Osteocyte (in vitro differentiated cells): ENCODE results near the gene FRMD4B. TPM values are rescaled to one million over a fixed set of nuclear protein-coding genes. Genes with fewer than 3 reads are reported as not detected.

ENCODE experiments used
- DNase-seq: peaks from one replicate; pipeline ENCODE4 v3.0.0; 2021; ENCODE audit warnings: mixed read lengths; ENCODE audit not compliant: unreplicated experiment; ENCODE audit errors: extremely low spot score
- H3K27ac Mint-ChIP-seq: one replicate; pipeline ENCODE4 v1.8.0; 2021; ENCODE audit warnings: mild to moderate bottlenecking, mixed read lengths; ENCODE audit not compliant: unreplicated experiment
- H3K27me3 Mint-ChIP-seq: one replicate; pipeline ENCODE4 v1.8.0; 2021; ENCODE audit warnings: mixed read lengths; ENCODE audit not compliant: unreplicated experiment
- H3K36me3 Mint-ChIP-seq: one replicate; pipeline ENCODE4 v1.8.0; 2021; ENCODE audit warnings: mixed read lengths; ENCODE audit not compliant: unreplicated experiment
- H3K4me1 Mint-ChIP-seq: one replicate; pipeline ENCODE4 v1.8.0; 2021; ENCODE audit warnings: mixed read lengths; ENCODE audit not compliant: unreplicated experiment
- H3K4me3 Mint-ChIP-seq: one replicate; pipeline ENCODE4 v1.8.0; 2021; ENCODE audit warnings: mild to moderate bottlenecking, moderate library complexity, mixed read lengths; ENCODE audit not compliant: unreplicated experiment
- H3K9me3 Mint-ChIP-seq: one replicate; pipeline ENCODE4 v1.8.0; 2021; ENCODE audit warnings: mixed read lengths; ENCODE audit not compliant: unreplicated experiment
- total RNA-seq: library from RNA; stranded (reverse); gene quantifications from 2 replicates; pipeline ENCODE4 v1.2.1, GENCODE V29; 2021
- TF ChIP-seq, protein P1 (sequence below): fragments of 200-600 bp; sonication (generic); IDR thresholded peaks from 2 replicates; pipeline ENCODE4 v1.5.0; 2021; ENCODE audit warnings: antibody characterized with exemption, mild to moderate bottlenecking, moderate library complexity

Gene FRMD4B
- total RNA-seq, 1 donor from 2014 or later, result 1.3 TPM

DNA sequence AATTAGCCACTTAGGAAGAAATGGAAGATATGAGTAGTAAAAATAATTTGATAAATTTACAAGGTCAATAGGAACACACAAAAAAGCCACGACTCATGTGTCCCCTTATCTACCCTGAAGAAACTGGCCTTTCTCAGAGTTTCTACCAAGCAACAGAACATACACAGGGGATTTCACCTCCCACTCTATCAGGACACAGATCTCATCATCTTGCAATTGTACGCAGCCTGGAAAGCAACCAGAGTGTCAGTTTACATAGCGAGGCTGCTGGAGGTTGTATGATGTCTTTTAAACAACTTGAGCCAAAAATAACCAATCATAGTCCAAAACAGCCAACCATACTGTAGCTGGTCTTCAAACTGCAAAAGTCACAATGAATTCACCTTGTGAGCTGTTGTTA lies 243.8 kb downstream of the FRMD4B start:
- no peak overlapping the region for H3K27ac Mint-ChIP-seq
- H3K9me3 Mint-ChIP-seq, result no peaks in the 10 kb centered on the region
- no peak for DNase-seq
- H3K4me3 Mint-ChIP-seq, result no peak overlapping the region
- no peaks in the 10 kb centered on the region for H3K36me3 Mint-ChIP-seq
- H3K27me3 Mint-ChIP-seq, result peaks cover 16% of the 10 kb centered on the region
- H3K4me1 Mint-ChIP-seq, result peaks cover 7% of the 10 kb centered on the region
- TF ChIP-seq, protein P1, sequence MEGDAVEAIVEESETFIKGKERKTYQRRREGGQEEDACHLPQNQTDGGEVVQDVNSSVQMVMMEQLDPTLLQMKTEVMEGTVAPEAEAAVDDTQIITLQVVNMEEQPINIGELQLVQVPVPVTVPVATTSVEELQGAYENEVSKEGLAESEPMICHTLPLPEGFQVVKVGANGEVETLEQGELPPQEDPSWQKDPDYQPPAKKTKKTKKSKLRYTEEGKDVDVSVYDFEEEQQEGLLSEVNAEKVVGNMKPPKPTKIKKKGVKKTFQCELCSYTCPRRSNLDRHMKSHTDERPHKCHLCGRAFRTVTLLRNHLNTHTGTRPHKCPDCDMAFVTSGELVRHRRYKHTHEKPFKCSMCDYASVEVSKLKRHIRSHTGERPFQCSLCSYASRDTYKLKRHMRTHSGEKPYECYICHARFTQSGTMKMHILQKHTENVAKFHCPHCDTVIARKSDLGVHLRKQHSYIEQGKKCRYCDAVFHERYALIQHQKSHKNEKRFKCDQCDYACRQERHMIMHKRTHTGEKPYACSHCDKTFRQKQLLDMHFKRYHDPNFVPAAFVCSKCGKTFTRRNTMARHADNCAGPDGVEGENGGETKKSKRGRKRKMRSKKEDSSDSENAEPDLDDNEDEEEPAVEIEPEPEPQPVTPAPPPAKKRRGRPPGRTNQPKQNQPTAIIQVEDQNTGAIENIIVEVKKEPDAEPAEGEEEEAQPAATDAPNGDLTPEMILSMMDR, result no peak

DNA sequence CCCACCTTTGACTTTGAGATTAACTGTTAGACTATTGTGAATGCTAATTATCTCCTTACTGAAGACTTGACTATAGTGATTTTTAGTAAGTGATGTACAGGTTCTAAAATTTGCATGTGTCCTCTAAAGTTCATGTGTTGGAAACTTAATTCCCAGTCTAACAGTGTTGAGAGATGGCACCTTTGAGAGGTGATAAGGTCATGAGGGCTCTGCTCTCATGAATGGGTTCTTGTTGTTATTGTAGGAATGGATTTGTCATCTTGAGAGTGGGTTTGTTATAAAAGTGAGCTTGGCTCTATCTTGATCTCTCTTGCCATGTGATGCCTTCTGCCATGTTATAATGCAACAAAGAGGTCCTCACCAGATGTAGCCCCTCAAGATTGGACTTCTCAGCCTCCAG lies 244.6 kb downstream of the FRMD4B start:
- H3K4me3 Mint-ChIP-seq, result no peak overlapping the region
- H3K4me1 Mint-ChIP-seq, result peaks cover 7% of the 10 kb centered on the region
- TF ChIP-seq, protein P1, result no peak
- H3K9me3 Mint-ChIP-seq, result no peaks in the 10 kb centered on the region
- H3K27me3 Mint-ChIP-seq, result peaks cover 16% of the 10 kb centered on the region
- no peak overlapping the region for H3K27ac Mint-ChIP-seq
- no peaks in the 10 kb centered on the region for H3K36me3 Mint-ChIP-seq
- no peak for DNase-seq

DNA sequence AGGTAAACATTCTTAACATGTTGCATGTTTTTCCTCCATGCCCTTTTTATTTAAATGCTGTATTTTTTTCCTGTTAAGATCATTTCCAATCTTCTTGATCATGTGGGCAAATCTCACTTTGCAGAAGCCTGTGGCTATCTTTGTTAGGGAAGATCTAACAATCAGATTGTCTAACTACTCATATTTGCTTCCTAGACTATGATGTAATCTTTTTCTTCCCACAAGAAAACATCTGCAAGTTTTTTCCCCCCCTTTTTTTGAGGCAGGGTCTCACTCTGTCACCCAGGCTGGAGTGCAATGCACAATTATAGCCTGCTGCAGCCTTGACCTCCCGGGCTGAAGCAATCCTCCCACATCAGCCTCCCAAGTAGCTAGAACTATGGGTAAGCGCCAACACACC lies 248.5 kb downstream of the FRMD4B start:
- H3K4me1 Mint-ChIP-seq, result peaks cover 3% of the 10 kb centered on the region
- no peak for DNase-seq
- TF ChIP-seq, protein P1, result no peak
- H3K27me3 Mint-ChIP-seq, result peaks cover 16% of the 10 kb centered on the region
- no peaks in the 10 kb centered on the region for H3K36me3 Mint-ChIP-seq
- H3K4me3 Mint-ChIP-seq, result no peak overlapping the region
- H3K27ac Mint-ChIP-seq, result no peak overlapping the region
- H3K9me3 Mint-ChIP-seq, result no peaks in the 10 kb centered on the region

DNA sequence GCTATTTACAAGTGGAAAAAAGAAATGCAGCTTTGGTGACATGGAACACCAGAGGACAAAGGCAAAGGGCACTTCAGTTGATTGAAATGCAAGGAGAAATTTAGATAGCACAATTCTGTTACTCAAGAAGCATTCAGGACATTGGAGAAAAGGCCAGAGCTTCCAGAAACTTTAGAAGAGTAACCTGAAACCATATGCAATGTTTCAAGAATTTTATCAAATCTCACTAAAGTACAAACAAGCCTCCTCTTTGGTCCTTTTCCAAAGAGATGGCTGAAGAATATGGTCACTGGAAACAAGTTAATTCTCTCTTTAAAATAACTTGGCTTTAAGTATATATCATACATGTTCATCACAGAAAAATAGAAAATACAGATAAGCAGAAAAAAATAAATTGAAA lies 248.9 kb downstream of the FRMD4B start:
- H3K36me3 Mint-ChIP-seq, result no peaks in the 10 kb centered on the region
- DNase-seq, result no peak

DNA sequence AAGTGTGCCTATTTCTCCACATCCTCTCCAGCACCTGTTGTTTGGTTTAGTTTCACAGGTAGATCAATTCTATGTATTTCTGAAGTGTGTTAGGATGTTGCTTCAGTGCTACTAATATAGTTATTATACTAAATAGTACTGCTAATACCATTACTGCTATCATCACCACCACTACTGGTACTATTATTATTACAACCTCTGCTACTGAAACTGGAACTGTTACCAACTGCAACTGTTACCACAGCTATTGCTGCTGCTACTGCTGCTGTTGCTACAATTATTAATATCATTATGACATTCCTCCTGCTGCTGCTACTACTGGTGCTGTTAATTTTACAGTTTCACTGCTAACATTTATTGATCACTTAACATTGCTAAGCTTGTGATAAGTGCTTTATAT lies 255.2 kb downstream of the FRMD4B start:
- Mint-ChIP-seq H3K4me3 (no peak overlapping the region), H3K4me1 (no peaks in the 10 kb centered on the region), H3K9me3 (no peaks in the 10 kb centered on the region), H3K27me3 (peaks cover 15% of the 10 kb centered on the region), H3K36me3 (no peaks in the 10 kb centered on the region), H3K27ac (no peak overlapping the region)
- DNase-seq, result no peak
- TF ChIP-seq, protein P1, result no peak

More for the DNA sequence above, 248.9 kb downstream of the FRMD4B start:
- peaks cover 17% of the 10 kb centered on the region for H3K27me3 Mint-ChIP-seq
- TF ChIP-seq, protein P1, result no peak
- H3K4me3 Mint-ChIP-seq, result no peak overlapping the region
- no peak overlapping the region for H3K27ac Mint-ChIP-seq
- H3K9me3 Mint-ChIP-seq, result no peaks in the 10 kb centered on the region
- peaks cover under 1% of the 10 kb centered on the region for H3K4me1 Mint-ChIP-seq
